Cardiac muscle cell (in vitro differentiated cells and primary cell): Measurements from ENCODE around the gene RSPRY1. TPM values are rescaled to one million over a fixed set of nuclear protein-coding genes. Genes with fewer than 3 reads are reported as not detected.

Experiments used
- DNase-seq, 2 donors: peaks; one replicate each; pipeline versions ENCODE4 v3.0.0 to v3.0.0-alpha.2; 2010 to 2017; ENCODE audit warnings: low read depth in 1 of 2, low spot score in 1 of 2
- H3K27ac ChIP-seq: fragments of 200-600 bp; sonication (generic); 2 replicates; pipeline ENCODE4 v1.5.1; 2016
- H3K27me3 ChIP-seq: fragments of 200-600 bp; sonication (generic); 2 replicates; pipeline ENCODE4 v1.6.0; 2016; ENCODE audit warnings: control low read depth
- H3K36me3 ChIP-seq: fragments of 200-600 bp; sonication (generic); 2 replicates; pipeline ENCODE4 v1.5.1; 2016; ENCODE audit warnings: control low read depth
- H3K4me1 ChIP-seq: fragments of 200-600 bp; sonication (generic); 2 replicates; pipeline ENCODE4 v1.8.1; 2017; ENCODE audit warnings: low read depth, mild to moderate bottlenecking, mixed run types
- H3K4me3 ChIP-seq: fragments of 200-600 bp; sonication (generic); 2 replicates; pipeline ENCODE4 v1.5.1; 2016; ENCODE audit warnings: mild to moderate bottlenecking
- H3K9me3 ChIP-seq: fragments of 200-600 bp; sonication (generic); 2 replicates; pipeline ENCODE4 v1.5.1; 2017; ENCODE audit warnings: low read depth, mild to moderate bottlenecking, control low read depth
- CTCF ChIP-seq: IDR thresholded peaks from 2 replicates; pipeline ENCODE4 v1.5.1; 2012; ENCODE audit warnings: low read depth, mild to moderate bottlenecking, low read length
- polyA plus RNA-seq: library from polyadenylated mRNA; unstranded; fragments of >200 nt; fragmentation: Nextera tagmentation; extraction: Ambion mirVana; gene quantifications from 2 replicates; pipeline ENCODE4 v1.2.1, GENCODE V29; 2016
- total RNA-seq: library from RNA; depleted of rRNA; stranded (reverse); fragments of >200 nt; gene quantifications from 2 replicates; pipeline ENCODE4 v1.2.3, GENCODE V29; 2016

RSPRY1 gene
- total and polyA plus RNA-seq, 2 experiments from 2014 or later, result 30.3 to 33.2 TPM

GRCh38 chr16:57146735-57147134 lies 39.4 kb upstream of the RSPRY1 start:
- Histone ChIP-seq H3K27ac (no peak overlapping the region), H3K27me3 (no peaks in the 10 kb centered on the region), H3K4me3 (no peak overlapping the region), H3K9me3 (no peaks in the 10 kb centered on the region), H3K4me1 (no peaks in the 10 kb centered on the region), H3K36me3 (no peaks in the 10 kb centered on the region)
- peak; percentile 24 for TF ChIP-seq CTCF
- DNase-seq, result peak in 1 of 2 donors; percentile 18

GRCh38 chr16:57147381-57148221 lies 38.5 kb upstream of the RSPRY1 start:
- Histone ChIP-seq H3K4me3 (no peak overlapping the region), H3K4me1 (no peaks in the 10 kb centered on the region), H3K36me3 (no peaks in the 10 kb centered on the region), H3K27me3 (no peaks in the 10 kb centered on the region), H3K9me3 (no peaks in the 10 kb centered on the region), H3K27ac (no peak overlapping the region)
- TF ChIP-seq CTCF, result no peak
- DNase-seq, result peak in 1 of 2 donors; percentile 27

- no peaks in the 10 kb centered on the region for H3K36me3 ChIP-seq
- H3K4me1 ChIP-seq, result no peaks in the 10 kb centered on the region
- no peak overlapping the region for H3K27ac ChIP-seq
- no peak overlapping the region for H3K4me3 ChIP-seq
- no peaks in the 10 kb centered on the region for H3K27me3 ChIP-seq
- DNase-seq, result no peak
- H3K9me3 ChIP-seq, result no peaks in the 10 kb centered on the region
- TF ChIP-seq CTCF, result no peak
Observed at GRCh38 chr16:57148481-57148880, 37.6 kb upstream of the RSPRY1 start.

GRCh38 chr16:57149391-57149790 lies 36.7 kb upstream of the RSPRY1 start:
- Histone ChIP-seq H3K9me3 (no peaks in the 10 kb centered on the region), H3K36me3 (peaks cover 3% of the 10 kb centered on the region), H3K4me3 (no peak overlapping the region), H3K27ac (no peak overlapping the region), H3K4me1 (no peaks in the 10 kb centered on the region), H3K27me3 (no peaks in the 10 kb centered on the region)
- DNase-seq, result no peak
- TF ChIP-seq CTCF, result no peak

- Histone ChIP-seq H3K4me1 (no peaks in the 10 kb centered on the region), H3K4me3 (no peak overlapping the region), H3K27me3 (no peaks in the 10 kb centered on the region), H3K36me3 (peaks cover 3% of the 10 kb centered on the region), H3K9me3 (no peaks in the 10 kb centered on the region), H3K27ac (no peak overlapping the region)
- peak in 1 of 2 donors; percentile 24 for DNase-seq
- no peak for TF ChIP-seq CTCF
Observed at GRCh38 chr16:57150682-57151330, 35.3 kb upstream of the RSPRY1 start.
